Activated T-cell treated with anti-CD3 and anti-CD28 coated beads for 24 hours (primary cell): ENCODE measurements around the gene TTC33.

Source experiments
- DNase-seq: peaks from one replicate; pipeline ENCODE4 v3.0.0-alpha.2; 2020; ENCODE audit warnings: low read depth

TTC33 gene

GRCh38 chr5:40518485-40518917 is 237.3 kb downstream of the TTC33 start:
- no peak for DNase-seq

DNA sequence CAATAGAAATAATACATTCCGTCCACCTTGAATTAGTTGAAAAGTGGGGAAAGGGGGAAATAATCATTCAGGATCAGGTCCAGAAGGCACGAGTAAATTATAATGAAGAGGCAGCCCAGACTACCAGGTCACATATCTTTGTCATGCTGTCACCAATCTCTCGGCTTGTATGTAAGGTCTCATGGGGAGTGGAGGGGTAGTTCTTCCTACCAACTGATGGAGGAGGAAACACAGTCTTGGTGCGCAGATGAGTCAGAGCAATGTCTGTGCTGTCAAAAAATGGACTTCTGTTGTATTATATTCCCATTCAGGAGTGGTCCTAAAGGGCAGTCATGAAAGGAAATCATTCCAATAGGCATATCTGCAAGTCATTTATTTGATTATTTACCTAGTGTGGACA is 240.3 kb downstream of the TTC33 start:
- DNase-seq: no peak

DNA sequence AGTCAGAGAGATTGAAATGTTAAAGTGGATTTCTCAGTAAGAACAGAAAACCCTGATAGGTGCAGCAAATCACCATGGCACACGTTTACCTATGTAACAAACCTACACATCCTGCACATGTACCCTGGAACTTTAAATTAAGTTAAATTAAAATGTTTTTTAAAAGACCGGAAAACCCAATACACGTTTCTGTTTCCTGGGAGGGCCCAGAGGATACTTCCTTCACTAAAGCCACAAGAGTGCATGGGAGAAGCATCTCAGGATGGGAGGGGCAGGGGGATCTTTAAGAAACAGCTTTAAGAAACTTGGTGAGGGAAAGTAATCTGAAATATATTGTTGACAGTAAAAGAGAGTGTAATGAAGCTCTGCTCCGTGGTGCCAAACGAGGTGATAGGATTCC is 240.8 kb downstream of the TTC33 start:
- DNase-seq: no peak

- no peak for DNase-seq
Observed at GRCh38 chr5:40511801-40512200, 244.0 kb downstream of the TTC33 start.

- no peak for DNase-seq
Observed at GRCh38 chr5:40507095-40507494, 248.7 kb downstream of the TTC33 start.

GRCh38 chr5:40505031-40505430 is 250.7 kb downstream of the TTC33 start:
- no peak for DNase-seq

DNA sequence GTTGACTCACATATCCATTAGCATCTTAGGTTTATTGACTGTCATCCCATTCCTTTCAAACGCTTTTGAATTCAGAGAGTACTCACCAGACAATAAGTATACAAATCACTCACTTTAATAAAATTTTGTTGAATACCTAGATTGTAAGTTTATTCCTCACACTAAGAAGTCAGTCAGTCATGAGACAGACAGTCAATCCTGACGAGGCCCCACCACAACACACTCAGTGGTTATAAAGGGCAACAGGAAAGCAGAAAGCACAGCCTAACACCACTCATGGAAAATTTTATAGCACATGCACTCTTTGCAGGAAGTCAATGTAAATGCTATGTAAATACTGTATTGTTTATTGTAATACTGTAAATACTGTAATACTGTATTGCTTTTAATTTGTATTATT is 252.3 kb downstream of the TTC33 start:
- no peak for DNase-seq

GRCh38 chr5:40502736-40503135 is 253.0 kb downstream of the TTC33 start:
- DNase-seq: no peak

- DNase-seq: no peak
Observed at GRCh38 chr5:40501711-40502444, 253.9 kb downstream of the TTC33 start.

GRCh38 chr5:40499518-40500273 is 256.1 kb downstream of the TTC33 start:
- DNase-seq: no peak

DNA sequence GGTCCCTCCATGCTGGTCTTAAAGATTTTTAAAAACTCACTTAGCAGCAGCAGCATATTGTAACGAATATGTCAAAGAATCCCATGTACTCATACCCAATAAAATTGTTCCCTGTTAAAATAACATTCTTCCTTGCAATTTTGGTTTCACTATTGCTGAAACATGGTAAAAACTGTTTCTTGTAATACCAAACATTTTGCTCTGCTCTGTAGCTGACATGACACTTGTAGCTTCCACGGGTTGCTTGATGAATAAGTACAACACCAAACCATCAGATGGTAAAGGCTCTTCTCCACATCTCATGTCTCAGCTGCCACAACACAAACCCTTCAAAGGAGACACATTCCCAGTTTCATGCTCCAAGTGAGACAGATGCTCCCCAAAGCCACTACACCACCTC is 256.8 kb downstream of the TTC33 start:
- DNase-seq: no peak

DNA sequence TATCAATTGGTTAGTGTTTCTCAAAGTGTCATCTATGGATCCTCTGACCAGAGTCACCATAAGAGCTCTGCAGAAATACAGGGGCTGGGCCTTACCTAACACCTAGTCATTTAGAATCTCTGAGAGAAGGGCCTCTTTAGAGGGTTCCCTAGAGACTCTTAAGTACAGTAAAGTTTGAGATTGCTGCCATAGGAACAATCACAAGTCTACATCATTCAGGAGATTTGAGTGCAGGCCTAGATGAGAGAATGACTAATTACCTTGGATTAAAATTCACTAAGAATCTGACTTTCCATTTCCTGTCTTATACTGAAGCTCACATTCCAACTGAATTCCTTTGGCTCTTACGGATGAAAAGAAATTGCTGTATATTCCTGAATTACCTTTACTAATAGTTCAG is 258.2 kb downstream of the TTC33 start:
- no peak for DNase-seq

DNA sequence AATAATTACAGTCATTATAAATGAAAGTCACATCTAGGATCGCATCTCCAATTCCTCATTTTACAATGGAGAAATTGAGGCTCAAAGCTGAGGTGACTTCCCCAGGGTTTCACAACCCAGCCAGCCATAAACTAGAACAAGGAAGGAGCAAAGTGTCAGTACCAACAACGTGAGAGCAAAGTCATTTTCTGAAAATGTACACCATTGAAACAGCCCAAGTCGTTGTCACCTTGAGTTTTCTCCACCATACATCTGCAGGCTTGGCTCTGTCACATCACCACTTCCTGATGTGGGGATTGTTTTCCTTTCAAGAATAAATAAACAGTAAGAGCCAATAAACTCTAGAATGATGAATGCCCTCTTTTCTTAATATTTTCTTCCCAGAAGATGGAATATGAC is 260.5 kb downstream of the TTC33 start:
- DNase-seq: no peak

GRCh38 chr5:40494631-40495236 is 261.0 kb downstream of the TTC33 start:
- no peak for DNase-seq

GRCh38 chr5:40492056-40492455 is 263.7 kb downstream of the TTC33 start:
- DNase-seq: no peak

DNA sequence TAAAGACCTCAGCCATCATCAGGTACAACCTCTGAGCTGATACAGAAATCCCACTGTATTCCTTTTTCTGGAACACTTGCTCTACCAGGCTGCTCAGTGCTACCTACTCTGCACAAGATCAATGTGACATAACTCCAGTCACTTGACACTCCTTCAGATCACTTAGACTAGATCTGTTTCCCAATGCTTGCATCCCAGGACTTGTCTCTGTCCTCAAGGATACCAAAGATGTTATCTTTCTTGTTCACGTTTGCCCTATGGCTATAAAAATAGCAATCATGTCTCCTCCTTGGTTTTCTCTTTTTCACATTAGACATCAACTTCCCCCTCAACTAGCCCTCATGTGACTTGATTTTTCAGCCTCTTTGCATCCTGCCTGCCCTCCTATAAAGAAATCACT is 264.1 kb downstream of the TTC33 start:
- DNase-seq: no peak

DNA sequence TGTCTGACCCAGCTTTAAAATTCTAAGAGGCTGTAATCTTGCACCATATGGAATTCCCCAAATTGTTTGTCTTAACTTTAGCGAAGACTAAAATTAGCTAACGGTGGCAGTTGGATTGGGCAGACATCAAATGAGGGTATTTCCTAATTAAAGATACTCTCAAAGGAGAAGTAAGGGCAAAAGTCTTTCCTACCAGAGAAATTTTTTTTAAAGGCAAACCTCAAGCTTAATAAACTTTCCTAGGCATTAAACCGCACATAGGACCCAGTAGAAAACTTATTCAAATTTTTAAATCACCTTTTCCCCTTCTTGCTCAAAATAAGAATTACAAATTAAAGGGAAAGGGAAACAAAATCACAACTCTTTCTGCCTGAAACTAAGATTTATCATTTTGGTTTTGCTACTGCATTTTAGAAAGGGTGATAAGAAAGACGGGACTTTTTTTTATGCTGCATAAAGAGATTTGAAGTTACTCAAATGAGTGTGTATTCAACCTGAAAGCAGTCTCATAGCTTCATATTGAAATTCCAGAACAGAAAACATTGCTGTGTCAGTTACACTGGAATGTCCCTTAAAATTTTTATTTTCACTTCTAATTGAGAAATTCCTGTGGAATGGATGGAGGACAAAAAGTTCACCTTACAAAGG is 265.2 kb downstream of the TTC33 start:
- no peak for DNase-seq

DNA sequence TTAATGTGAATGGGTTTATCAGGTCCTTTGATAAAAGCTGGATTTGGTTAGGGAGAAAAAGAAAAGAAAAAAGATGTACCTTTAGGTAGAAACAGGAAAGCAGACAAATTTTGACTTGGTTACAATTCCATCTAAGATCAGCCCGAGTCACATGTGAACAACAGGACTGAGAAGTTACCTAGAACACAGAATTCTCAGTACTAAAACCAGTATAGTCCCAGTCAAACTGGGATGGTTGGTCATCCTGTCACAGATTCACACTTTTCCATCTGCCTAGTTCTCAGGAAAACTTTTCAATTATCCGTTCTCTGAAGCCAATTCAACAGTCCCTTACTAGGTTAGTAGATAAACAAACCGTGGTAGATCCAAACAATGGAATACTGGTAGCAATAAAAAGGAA is 266.3 kb downstream of the TTC33 start:
- DNase-seq: no peak

- peak; percentile 54 for DNase-seq
Observed at GRCh38 chr5:40486437-40487275, 269.1 kb downstream of the TTC33 start.

GRCh38 chr5:40485021-40485998 is 270.5 kb downstream of the TTC33 start:
- no peak for DNase-seq

DNA sequence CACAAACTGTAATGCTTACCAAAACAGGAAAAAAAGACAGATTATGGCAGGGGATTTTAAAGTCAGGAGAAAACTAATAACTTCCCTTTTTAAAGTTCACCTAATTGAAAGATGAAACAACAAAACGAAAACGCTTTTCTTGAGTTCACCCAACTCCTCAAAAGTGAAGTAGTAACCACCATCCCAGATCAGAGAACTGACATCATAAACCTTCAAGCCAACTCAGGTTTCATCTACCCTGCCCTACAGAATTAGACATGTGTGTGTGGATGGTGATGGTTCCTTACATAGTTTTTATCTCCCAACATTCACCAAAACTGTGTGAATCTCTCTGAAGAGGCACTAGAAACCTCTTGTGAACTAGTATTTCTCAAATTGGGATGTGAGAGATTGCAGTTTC is 271.3 kb downstream of the TTC33 start:
- DNase-seq: no peak
